ENCODE results near the gene NOL11.
A peak's percentile ranks its signal among the peaks of the same experiment; 100 is the strongest.
"Not testable (repeated sequence)": the region's sequence is repeated elsewhere in the genome, so short reads cannot be mapped to it uniquely, and the experiment has no call there.

The NOL11 gene

GRCh38 chr17:67756766-67757165, 39.0 kb downstream of the NOL11 start:
- not testable (repeated sequence) for DNase-seq

- peak; percentile 96 to 97 for DNase-seq
Measured at GRCh38 chr17:67759355-67760171, 41.8 kb downstream of the NOL11 start.

- DNase-seq = no peak
Measured at GRCh38 chr17:67765623-67766022, 47.9 kb downstream of the NOL11 start.

GRCh38 chr17:67769231-67769630, 51.5 kb downstream of the NOL11 start:
- no peak for DNase-seq

- no peak for DNase-seq
Measured at GRCh38 chr17:67770539-67770938, 52.8 kb downstream of the NOL11 start.

GRCh38 chr17:67772679-67773078, 54.9 kb downstream of the NOL11 start:
- no peak for DNase-seq

GRCh38 chr17:67773246-67773645, 55.5 kb downstream of the NOL11 start:
- no peak for DNase-seq

- DNase-seq = peak; percentile 30 to 71
Measured at GRCh38 chr17:67779098-67779672, 61.4 kb downstream of the NOL11 start.

GRCh38 chr17:67784364-67785121, 66.8 kb downstream of the NOL11 start:
- no peak for DNase-seq

- no peak for DNase-seq
Measured at GRCh38 chr17:67785122-67785477, 67.4 kb downstream of the NOL11 start.

GRCh38 chr17:67785504-67785903, 67.8 kb downstream of the NOL11 start:
- no peak for DNase-seq

Data from NCI-H526 (cell line).